K562 (cell line): ENCODE measurements around the gene TULP4. TPM values are rescaled to one million over a fixed set of nuclear protein-coding genes. Genes with fewer than 3 reads are reported as not detected.

Experiments
- ATAC-seq: fragments of 200-7000 bp; cut with Tn5 transposase; 3 replicates; pipeline ENCODE4 v1.9.1; 2020; ENCODE audit warnings: moderate library complexity
- BruUV-seq: library from RNA; stranded (reverse); fragments of 400-500 nt; replicated peaks from 2 replicates; lab custom pipeline; 2021; lab: Mats Ljungman, UMichigan
- CTCF ChIA-PET: fragments of 300-600 bp; formaldehyde crosslinking; extraction: SDS; loops from one replicate; lab custom pipeline; 2021; ENCODE audit warnings: low intra/inter-chr PET ratio; lab: Yijun Ruan, JAX
- POLR2A ChIA-PET: fragments of 300-600, 350-650 bp; sonication (Branson Sonifier 250); formaldehyde crosslinking; extraction: SDS; loops from one replicate; lab custom pipeline; 2021; ENCODE audit warnings: antibody characterized with exemption, inconsistent platforms; lab: Yijun Ruan, JAX
- DNase-seq, 4 experiments: peaks; one replicate each; pipeline versions ENCODE4 v3.0.0 to v3.0.0-alpha.2; 2011 to 2018; ENCODE audit warnings: low spot score in 3 of 4, mixed read lengths in 3 of 4; ENCODE audit errors: extremely low read depth in 1 of 4
- FAIRE-seq: peaks from 2 replicates; lab custom pipeline; 2011; peaks lifted over from hg19 to GRCh38; lab: Jason Lieb, UNC
- H2AFZ ChIP-seq: 2 replicates; pipeline ENCODE4 v1.6.0; 2011; ENCODE audit warnings: low read depth, low read length, control low read depth, inconsistent platforms
- H3K27ac ChIP-seq: fragments of 200-600 bp; 3 replicates; pipeline ENCODE4 v1.8.0; 2011; ENCODE audit warnings: low read depth, mild to moderate bottlenecking, control low read depth, inconsistent platforms, low read length, moderate library complexity, mixed read lengths; ENCODE audit errors: extremely low read depth
- H3K27me3 ChIP-seq, 2 experiments: fragments of 300-600 bp in 1 of 2; 2 replicates in 1 of 2; 3 replicates in 1 of 2; pipeline versions ENCODE4 v1.6.0 to v1.8.0; 2011; ENCODE audit warnings: inconsistent platforms in 2 of 2, low read length in 2 of 2, mild to moderate bottlenecking in 1 of 2, mixed read lengths in 1 of 2, moderate library complexity in 1 of 2; ENCODE audit not compliant: control insufficient read depth in 2 of 2, insufficient read depth in 2 of 2
- H3K36me3 ChIP-seq: fragments of 300-600 bp; 3 replicates; pipeline ENCODE4 v1.8.0; 2011; ENCODE audit warnings: mild to moderate bottlenecking, low read length, inconsistent platforms; ENCODE audit not compliant: control insufficient read depth, insufficient read depth
- H3K4me1 ChIP-seq, 2 experiments: fragments of 200-600 bp in 1 of 2; replicated peaks in 1 of 2; 2 replicates in 1 of 2; 3 replicates in 1 of 2; pipeline versions ENCODE4 v1.5.1 to v1.8.0; 2011; ENCODE audit warnings: inconsistent platforms in 2 of 2, low read length in 2 of 2, mild to moderate bottlenecking in 1 of 2, mixed read lengths in 1 of 2, moderate library complexity in 1 of 2; ENCODE audit not compliant: control insufficient read depth in 2 of 2, insufficient read depth in 2 of 2
- H3K4me2 ChIP-seq: 2 replicates; pipeline ENCODE4 v1.6.1; 2011; ENCODE audit warnings: low read length, control low read depth, inconsistent platforms, mixed read lengths; ENCODE audit not compliant: insufficient read depth
- H3K4me3 ChIP-seq: fragments of 200-600 bp; sonication (generic), shearing (Covaris generic); 2 replicates; pipeline ENCODE4 v1.5.1; 2016; ENCODE audit warnings: control low read depth, inconsistent platforms
- H3K79me2 ChIP-seq: fragments of 200-600 bp; 3 replicates; pipeline ENCODE4 v1.8.0; 2011; ENCODE audit warnings: low read length, inconsistent platforms; ENCODE audit not compliant: control insufficient read depth, insufficient read depth
- H3K9ac ChIP-seq, 2 experiments: 2 replicates each; pipeline versions ENCODE4 v1.6.0 to v1.6.1; 2011; ENCODE audit warnings: low read depth in 2 of 2, low read length in 2 of 2, control low read depth in 1 of 2, inconsistent platforms in 1 of 2, mild to moderate bottlenecking in 1 of 2, mixed read lengths in 1 of 2; ENCODE audit not compliant: insufficient read depth in 1 of 2
- H3K9me1 ChIP-seq: one replicate; pipeline ENCODE4 v1.6.0; 2011; ENCODE audit warnings: inconsistent platforms, mild to moderate bottlenecking, low read length, moderate library complexity; ENCODE audit not compliant: control insufficient read depth, insufficient read depth
- H3K9me3 ChIP-seq: replicated peaks from 2 replicates; pipeline ENCODE4 v1.5.1; 2011; ENCODE audit warnings: low read depth, low read length, inconsistent platforms; ENCODE audit not compliant: control insufficient read depth, insufficient read depth
- H4K20me1 ChIP-seq: replicated peaks from 2 replicates; pipeline ENCODE4 v1.6.1; 2011; ENCODE audit warnings: low read length, inconsistent platforms, mixed read lengths; ENCODE audit not compliant: control insufficient read depth, insufficient read depth
- BACH1 ChIP-seq: fragments of 200-800 bp; sonication (Bioruptor generic); IDR thresholded peaks from 2 replicates; pipeline ENCODE4 v1.6.1; 2016; ENCODE audit warnings: missing genetic modification characterization, missing compliant biosample characterization
- C11orf30 ChIP-seq: fragments of 450-650 bp; IDR thresholded peaks from 2 replicates; pipeline ENCODE4 v1.6.1; 2016; ENCODE audit warnings: low read depth, mild to moderate bottlenecking
- CEBPB ChIP-seq: fragments of 450-650 bp; IDR thresholded peaks from 2 replicates; pipeline ENCODE4 v1.6.1; 2016; ENCODE audit warnings: missing genetic modification characterization, missing compliant biosample characterization
- CTBP1 ChIP-seq: fragments of 450-650 bp; IDR thresholded peaks from 2 replicates; pipeline ENCODE4 v1.6.1; 2016; ENCODE audit warnings: borderline replicate concordance
- FOXM1 ChIP-seq, 2 experiments: fragments of 450-650 bp in 1 of 2; sonication (generic) in 1 of 2; formaldehyde crosslinking in 1 of 2; IDR thresholded peaks; 2 replicates each; pipeline versions ENCODE4 v1.6.1 to v1.9.0; 2017 to 2022; ENCODE audit warnings: low read depth in 2 of 2, mild to moderate bottlenecking in 2 of 2, missing genetic modification reagents in 1 of 2, moderate library complexity in 1 of 2
- HEY1 ChIP-seq: fragments of 250-450 bp; sonication (Bioruptor Pico); IDR thresholded peaks from 2 replicates; pipeline ENCODE4 v1.5.0; 2020; ENCODE audit warnings: mild to moderate bottlenecking, moderate library complexity, borderline replicate concordance
- HNRNPLL ChIP-seq: fragments of 200-400 bp; formaldehyde crosslinking; IDR thresholded peaks from 2 replicates; pipeline ENCODE4 v1.6.1; 2017; ENCODE audit warnings: low read length, low read depth, mild to moderate bottlenecking; ENCODE audit not compliant: poor library complexity, severe bottlenecking
- MAFK ChIP-seq: IDR thresholded peaks from 2 replicates; pipeline ENCODE4 v1.6.1; 2011; ENCODE audit warnings: low read length, improper control_type of control experiment
- MEF2A ChIP-seq: IDR thresholded peaks from 2 replicates; pipeline ENCODE4 v1.6.1; 2011; ENCODE audit warnings: low read depth, mild to moderate bottlenecking, low read length, moderate library complexity; ENCODE audit not compliant: control insufficient read depth
- MTA2 ChIP-seq: fragments of 450-650 bp; IDR thresholded peaks from 2 replicates; pipeline ENCODE4 v1.6.1; 2016; ENCODE audit warnings: low read depth
- NFE2 ChIP-seq: IDR thresholded peaks from 2 replicates; pipeline ENCODE4 v1.6.1; 2014; ENCODE audit warnings: antibody characterized with exemption, low read depth
- NFE2L1 ChIP-seq: fragments of 450-650 bp; IDR thresholded peaks from 2 replicates; pipeline ENCODE4 v1.6.1; 2016; ENCODE audit warnings: missing genetic modification characterization, low read depth, mild to moderate bottlenecking, missing compliant biosample characterization, moderate library complexity, borderline replicate concordance
- TEAD4 ChIP-seq, 2 experiments: sonication (generic) in 1 of 2; formaldehyde crosslinking in 1 of 2; IDR thresholded peaks; 2 replicates each; pipeline versions ENCODE4 v1.6.1 to v1.8.0; 2012 to 2022; ENCODE audit warnings: borderline replicate concordance in 1 of 2, inconsistent platforms in 1 of 2, low read length in 1 of 2, mild to moderate bottlenecking in 1 of 2, missing genetic modification reagents in 1 of 2
- TFAM ChIP-seq: fragments of 250-450 bp; sonication (Bioruptor Pico); conservative IDR thresholded peaks from 2 replicates; pipeline ENCODE4 v1.5.0; 2021; ENCODE audit warnings: mild to moderate bottlenecking, moderate library complexity
- VEZF1 ChIP-seq: fragments of 200-800 bp; sonication (Bioruptor generic); IDR thresholded peaks from 2 replicates; pipeline ENCODE4 v1.6.1; 2017; ENCODE audit warnings: missing genetic modification characterization, missing compliant biosample characterization
- ZNF347 ChIP-seq: fragments of 450-650 bp; formaldehyde crosslinking; IDR thresholded peaks from 2 replicates; pipeline ENCODE4 v1.4.0; 2020; ENCODE audit warnings: low read depth, mild to moderate bottlenecking, moderate library complexity
- ZNF444 ChIP-seq: fragments of 250-450 bp; sonication (Bioruptor Pico); IDR thresholded peaks from 2 replicates; pipeline ENCODE4 v1.4.0; 2020; ENCODE audit warnings: mild to moderate bottlenecking, moderate library complexity
- ZNF655 ChIP-seq: fragments of 250-450 bp; sonication (Bioruptor Pico); IDR thresholded peaks from 2 replicates; pipeline ENCODE4 v1.5.0; 2021
- WGBS: fragments of 100-300 bp; shearing (Covaris generic); methylation state at CpG from one replicate; pipeline ENCODE4 v1.1.6; 2016; ENCODE audit warnings: low coverage, mixed read lengths; ENCODE audit not compliant: insufficient coverage; ENCODE audit errors: missing lambda C conversion rate; 5-methylcytosine and 5-hydroxymethylcytosine counted together
- in situ Hi-C: fragments of 300-500 bp; cut with MboI; formaldehyde crosslinking; loops from 4 replicates; pipeline ENCODE4 v1.15.0; 2018; ENCODE audit warnings: inconsistent platforms, mixed read lengths
- intact Hi-C: fragments of 100-400 bp; cut with micrococcal nuclease; formaldehyde crosslinking; loops from 2 replicates; pipeline ENCODE4 v1.14.2; 2022
- polyA plus RNA-seq, 8 experiments: library from polyadenylated mRNA; depleted of rRNA in 4 of 8; stranded (reverse) in 5 of 8; unstranded in 3 of 8; fragments of >200 nt; fragmentation: Nextera tagmentation in 2 of 8; fragmentation: Illumina TruSeq in 1 of 8; extraction: Ambion mirVana in 2 of 8; extraction: Trizol in 1 of 8; gene quantifications; 2 replicates each; pipeline versions ENCODE4 v1.2.1 to v1.2.3, GENCODE V29; 2011 to 2014; ENCODE audit warnings: inconsistent platforms in 1 of 8, missing spikeins in 1 of 8
- total RNA-seq, 7 experiments: library from RNA; depleted of rRNA in 6 of 7; stranded (reverse); fragments of >200 nt in 6 of 7; fragmentation: Illumina TruSeq in 2 of 7; extraction: Trizol in 2 of 7; gene quantifications; 2 replicates each; pipeline versions ENCODE4 v1.2.1 to v1.2.3, GENCODE V29; 2011 to 2021; ENCODE audit warnings: low replicate concordance in 1 of 7

The TULP4 gene
- total and polyA plus RNA-seq, 9 of the 15 experiments (the other 6 are each of a cell fraction or from before 2014, with no cell fraction given) = 1.2 to 50.4 (median 11.0) TPM

- TF ChIP-seq MEF2A = no peak
- no peak for TF ChIP-seq ZNF655 (CRISPR knock-in tag)
- TF ChIP-seq CTBP1 = no peak
- TF ChIP-seq MTA2 = no peak
- TF ChIP-seq TFAM (CRISPR knock-in tag) = no peak
- TF ChIP-seq HEY1 = no peak
- no peak for TF ChIP-seq FOXM1 (IDR thresholded peaks at IDR 0.05; ENCODE audit: low read depth)
- no peak for TF ChIP-seq FOXM1 (CRISPR knock-in tag; IDR thresholded peaks at IDR 0.05; ENCODE audit: low read depth)
- no peak for TF ChIP-seq TEAD4 (IDR thresholded peaks at IDR 0.05; ENCODE audit: low read length)
- no peak for TF ChIP-seq TEAD4 (CRISPR knock-in tag; IDR thresholded peaks at IDR 0.05; ENCODE audit: borderline replicate concordance)
Observed at GRCh38 chr6:158322400-158322723, 10.1 kb downstream of the TULP4 start (continued).

GRCh38 chr6:158322724-158323560 is 10.7 kb downstream of the TULP4 start:
- Histone ChIP-seq H3K79me2 (peaks cover 15% of the 10 kb centered on the region; the same call in 2 of the 3 replicates), H3K36me3 (no peaks in the 10 kb centered on the region), H3K27me3 (no peaks in the 10 kb centered on the region), H3K27ac (no peak overlapping the region), H2AFZ (no peak overlapping the region), H3K9me1 (no peaks in the 10 kb centered on the region), H3K4me2 (no peak overlapping the region), H3K4me3 (no peak overlapping the region), H4K20me1 (no peaks in the 10 kb centered on the region), H3K9me3 (no peaks in the 10 kb centered on the region), H3K9ac (no peak overlapping the region), H3K4me1 (no peaks in the 10 kb centered on the region; a peak in 2 of 5 replicates)
- intact Hi-C loops = no loop called here
- WGBS = 62% methylated on average over 11 of the region's 11 CpGs
- no TSS peak for BruUV-seq
- in situ Hi-C loops = no loop called here
- ATAC-seq (no peak), DNase-seq (peak in 2 of 4 experiments; percentile 23 to 33), FAIRE-seq (peak; percentile 26)
- POLR2A ChIA-PET = interaction anchor here (0.6 kb wide), 1 partner anchor 69 kb away, joined by 3 read pairs; no protein-coding TSS in a partner anchor
- CTCF ChIA-PET = no interaction called here
- TF ChIP-seq MAFK (peak; percentile 72), CEBPB (0 out of 2 replicates have a peak, but pooled peaks have one; percentile 10), ZNF347 (CRISPR knock-in tag) (no peak), BACH1 (tag) (peak; percentile 87), NFE2L1 (tag) (peak; percentile 61; the same call in 1 of the 2 replicates), C11orf30 (peak; percentile 86), ZNF444 (CRISPR knock-in tag) (no peak), VEZF1 (CRISPR knock-in tag) (no peak), HNRNPLL (no peak), NFE2 (peak; percentile 69)
